PC-3 (cell line): ENCODE data around the gene ZFYVE9.

Experiments used
- EZH2 ChIP-seq: fragments of 300-600 bp; sonication (generic); IDR thresholded peaks from one replicate; pipeline ENCODE4 v1.6.1; 2017; ENCODE audit warnings: antibody characterized with exemption, mild to moderate bottlenecking, low read length; ENCODE audit not compliant: unreplicated experiment
- TF ChIP-seq, protein P1 (sequence below): fragments of 300-600 bp; sonication (generic); conservative IDR thresholded peaks from 2 replicates; pipeline ENCODE4 v1.5.1; 2017; ENCODE audit warnings: antibody characterized with exemption, low read depth, mild to moderate bottlenecking, low read length

DNA sequence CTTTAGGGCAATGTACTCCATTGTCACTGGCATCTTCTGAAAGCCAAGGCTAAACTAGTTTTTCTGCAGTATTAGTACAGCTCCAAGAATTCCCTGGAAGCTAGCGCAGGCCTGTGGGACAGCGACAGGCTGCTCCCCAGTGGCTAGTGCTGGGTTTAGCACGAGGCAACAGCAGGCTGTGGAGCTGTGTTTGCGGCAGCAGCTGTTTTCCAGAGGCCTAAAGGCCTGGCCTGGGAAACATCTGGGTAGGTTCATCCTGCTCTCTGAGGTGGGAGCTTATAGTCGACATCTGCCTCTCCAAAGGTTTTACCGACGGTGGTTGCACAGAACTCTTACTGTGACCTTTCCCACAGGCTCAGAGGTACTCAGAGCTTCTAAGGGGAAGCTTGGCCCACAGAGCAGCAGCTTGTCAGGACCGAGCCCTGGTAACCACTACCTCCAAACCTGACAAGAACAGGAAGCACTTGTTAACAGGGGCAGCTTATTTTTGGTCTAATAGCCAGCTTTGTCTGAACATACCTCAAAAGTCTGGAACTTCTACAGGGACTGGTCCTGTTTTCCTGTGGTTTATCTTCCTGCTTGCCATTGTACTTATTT, 206.9 kb downstream of the ZFYVE9 start:
- TF ChIP-seq, protein P1, sequence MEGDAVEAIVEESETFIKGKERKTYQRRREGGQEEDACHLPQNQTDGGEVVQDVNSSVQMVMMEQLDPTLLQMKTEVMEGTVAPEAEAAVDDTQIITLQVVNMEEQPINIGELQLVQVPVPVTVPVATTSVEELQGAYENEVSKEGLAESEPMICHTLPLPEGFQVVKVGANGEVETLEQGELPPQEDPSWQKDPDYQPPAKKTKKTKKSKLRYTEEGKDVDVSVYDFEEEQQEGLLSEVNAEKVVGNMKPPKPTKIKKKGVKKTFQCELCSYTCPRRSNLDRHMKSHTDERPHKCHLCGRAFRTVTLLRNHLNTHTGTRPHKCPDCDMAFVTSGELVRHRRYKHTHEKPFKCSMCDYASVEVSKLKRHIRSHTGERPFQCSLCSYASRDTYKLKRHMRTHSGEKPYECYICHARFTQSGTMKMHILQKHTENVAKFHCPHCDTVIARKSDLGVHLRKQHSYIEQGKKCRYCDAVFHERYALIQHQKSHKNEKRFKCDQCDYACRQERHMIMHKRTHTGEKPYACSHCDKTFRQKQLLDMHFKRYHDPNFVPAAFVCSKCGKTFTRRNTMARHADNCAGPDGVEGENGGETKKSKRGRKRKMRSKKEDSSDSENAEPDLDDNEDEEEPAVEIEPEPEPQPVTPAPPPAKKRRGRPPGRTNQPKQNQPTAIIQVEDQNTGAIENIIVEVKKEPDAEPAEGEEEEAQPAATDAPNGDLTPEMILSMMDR = peak; percentile 37; the same call in 1 of the 2 replicates
- TF ChIP-seq EZH2 = no peak
